HepG2 (cell line): ENCODE results near the gene NEDD4. TPM values are rescaled to one million over a fixed set of nuclear protein-coding genes. Genes with fewer than 3 reads are reported as not detected.

ENCODE experiments used
- ATAC-seq: fragments of 200-7000 bp; cut with Tn5 transposase; 3 replicates; pipeline ENCODE4 v1.9.1; 2020; ENCODE audit warnings: mild to moderate bottlenecking, moderate library complexity
- BruUV-seq: library from RNA; stranded (reverse); fragments of 400-500 nt; replicated peaks from 2 replicates; lab custom pipeline; 2021; lab: Mats Ljungman, UMichigan
- CTCF ChIA-PET: fragments of 300-600 bp; formaldehyde crosslinking; extraction: SDS; loops from one replicate; lab custom pipeline; 2021; ENCODE audit warnings: low total read pairs, inconsistent platforms, low intra/inter-chr PET ratio; lab: Yijun Ruan, JAX
- POLR2A ChIA-PET: fragments of 350-600 bp; sonication (Branson Sonifier 250); formaldehyde crosslinking; loops from one replicate; lab custom pipeline; 2020; ENCODE audit warnings: antibody characterized with exemption, inconsistent platforms; lab: Yijun Ruan, JAX
- DNase-seq: peaks from one replicate; pipeline ENCODE4 v3.0.0-alpha.2; 2015; ENCODE audit warnings: low spot score
- FAIRE-seq: peaks from 3 replicates; lab custom pipeline; 2011; peaks lifted over from hg19 to GRCh38; lab: Jason Lieb, UNC
- H2AFZ ChIP-seq: one replicate; pipeline ENCODE4 v1.6.1; 2011; ENCODE audit warnings: low read length, inconsistent platforms
- H3K27ac ChIP-seq: fragments of 300-600 bp; 3 replicates; pipeline ENCODE4 v1.8.0; 2011; ENCODE audit warnings: mixed run types, mild to moderate bottlenecking, mixed read lengths, low read length, inconsistent platforms; ENCODE audit not compliant: insufficient read depth; ENCODE audit errors: extremely low read length
- H3K27me3 ChIP-seq, 2 experiments: fragments of 200-600 bp in 1 of 2; 2 replicates in 1 of 2; 3 replicates in 1 of 2; pipeline versions ENCODE4 v1.6.0 to v1.8.0; 2011; ENCODE audit warnings: low read length in 2 of 2, mild to moderate bottlenecking in 2 of 2, moderate library complexity in 2 of 2, inconsistent platforms in 1 of 2; ENCODE audit not compliant: insufficient read depth in 2 of 2, control insufficient read depth in 1 of 2
- H3K36me3 ChIP-seq, 2 experiments: fragments of 200-600 bp in 1 of 2; replicated peaks in 1 of 2; 2 replicates in 1 of 2; 3 replicates in 1 of 2; pipeline versions ENCODE4 v1.5.1 to v1.8.0; 2011; ENCODE audit warnings: low read length in 2 of 2, inconsistent platforms in 1 of 2; ENCODE audit not compliant: insufficient read depth in 2 of 2, control insufficient read depth in 1 of 2
- H3K4me1 ChIP-seq: 2 replicates; pipeline ENCODE4 v1.5.1; 2012; ENCODE audit warnings: low read length, inconsistent platforms; ENCODE audit not compliant: insufficient read depth
- H3K4me2 ChIP-seq: 2 replicates; pipeline ENCODE4 v1.6.0; 2011; ENCODE audit warnings: low read depth, low read length, inconsistent platforms
- H3K4me3 ChIP-seq, 3 experiments: fragments of 200-600 bp in 1 of 3; sonication (generic), shearing (Covaris generic) in 1 of 3; replicated peaks in 1 of 3; 2 replicates each; pipeline ENCODE4 v1.5.1; 2011 to 2016; ENCODE audit warnings: low read length in 3 of 3, inconsistent platforms in 2 of 3, low read depth in 2 of 3, mild to moderate bottlenecking in 2 of 3, control low read depth in 1 of 3, mixed read lengths in 1 of 3; ENCODE audit not compliant: insufficient read depth in 1 of 3
- H3K79me2 ChIP-seq: one replicate; pipeline ENCODE4 v1.6.1; 2011; ENCODE audit warnings: low read length, inconsistent platforms; ENCODE audit not compliant: insufficient read depth
- H3K9ac ChIP-seq: 2 replicates; pipeline ENCODE4 v1.6.0; 2011; ENCODE audit warnings: mild to moderate bottlenecking, low read depth, low read length, inconsistent platforms; ENCODE audit not compliant: insufficient read depth
- H3K9me3 ChIP-seq: 2 replicates; pipeline ENCODE4 v1.5.1; 2012; ENCODE audit warnings: mild to moderate bottlenecking, low read length
- H4K20me1 ChIP-seq: 2 replicates; pipeline ENCODE4 v1.6.0; 2011; ENCODE audit warnings: inconsistent platforms, mild to moderate bottlenecking, low read length, moderate library complexity; ENCODE audit not compliant: insufficient read depth
- GATA4 ChIP-seq: sonication (generic); IDR thresholded peaks from 2 replicates; pipeline ENCODE4 v1.6.1; 2016; ENCODE audit warnings: antibody characterized with exemption, low read depth, borderline replicate concordance
- HMGXB4 ChIP-seq, 2 experiments: sonication (generic) in 1 of 2; formaldehyde crosslinking in 1 of 2; IDR thresholded peaks; 2 replicates each; pipeline versions ENCODE4 v1.4.0 to v1.6.1; 2018 to 2020; ENCODE audit warnings: missing genetic modification reagents in 2 of 2, borderline replicate concordance in 1 of 2, low read depth in 1 of 2, mild to moderate bottlenecking in 1 of 2, missing biosample characterization in 1 of 2
- IRX3 ChIP-seq: sonication (generic); formaldehyde crosslinking; IDR thresholded peaks from 2 replicates; pipeline ENCODE4 v1.8.1; 2023; ENCODE audit warnings: mild to moderate bottlenecking, low read depth, missing genetic modification reagents, borderline replicate concordance
- KLF9 ChIP-seq: IDR thresholded peaks from 2 replicates; pipeline ENCODE4 v1.6.1; 2016; ENCODE audit warnings: low read depth
- NFE2L1 ChIP-seq: sonication (generic); formaldehyde crosslinking; IDR thresholded peaks from 2 replicates; pipeline ENCODE4 v1.4.0; 2020; ENCODE audit warnings: missing genetic modification reagents, mild to moderate bottlenecking, borderline replicate concordance
- NR1H2 ChIP-seq: sonication (generic); formaldehyde crosslinking; IDR thresholded peaks from 2 replicates; pipeline ENCODE4 v1.8.1; 2022; ENCODE audit warnings: low read depth, missing genetic modification reagents, borderline replicate concordance
- SP2 ChIP-seq: sonication (generic); formaldehyde crosslinking; IDR thresholded peaks from 2 replicates; pipeline ENCODE4 v1.5.1; 2020; ENCODE audit warnings: mild to moderate bottlenecking, missing genetic modification reagents
- TFAP4 ChIP-seq: sonication (generic); IDR thresholded peaks from 2 replicates; pipeline ENCODE4 v1.6.1; 2016; ENCODE audit warnings: low read depth, borderline replicate concordance
- UBTF ChIP-seq: sonication (generic); formaldehyde crosslinking; IDR thresholded peaks from 2 replicates; pipeline ENCODE4 v1.4.0; 2020; ENCODE audit warnings: mild to moderate bottlenecking, missing genetic modification reagents
- USF2 ChIP-seq, 2 experiments: sonication (generic) in 1 of 2; formaldehyde crosslinking in 1 of 2; IDR thresholded peaks; 2 replicates each; pipeline versions ENCODE4 v1.5.1 to v1.6.1; 2011 to 2020; ENCODE audit warnings: borderline replicate concordance in 1 of 2, low read depth in 1 of 2, low read length in 1 of 2, mild to moderate bottlenecking in 1 of 2, missing genetic modification reagents in 1 of 2, moderate library complexity in 1 of 2
- ZBTB10 ChIP-seq: sonication (generic); formaldehyde crosslinking; IDR thresholded peaks from 2 replicates; pipeline ENCODE4 v1.4.0; 2020; ENCODE audit warnings: missing genetic modification reagents, borderline replicate concordance
- ZNF207 ChIP-seq: fragments of 450-650 bp; IDR thresholded peaks from 2 replicates; pipeline ENCODE4 v1.6.1; 2016; ENCODE audit warnings: antibody characterized with exemption, borderline replicate concordance
- ZNF354B ChIP-seq: sonication (generic); formaldehyde crosslinking; IDR thresholded peaks from 2 replicates; pipeline ENCODE4 v1.8.0; 2022; ENCODE audit warnings: mild to moderate bottlenecking, missing genetic modification reagents
- ZNF543 ChIP-seq: sonication (generic); formaldehyde crosslinking; IDR thresholded peaks from 2 replicates; pipeline ENCODE4 v1.4.0; 2020; ENCODE audit warnings: mild to moderate bottlenecking, missing genetic modification reagents
- WGBS: methylation state at CpG from one replicate; pipeline ENCODE4 v1.1.6; 2017; ENCODE audit warnings: low lambda C conversion rate; 5-methylcytosine and 5-hydroxymethylcytosine counted together
- in situ Hi-C: cut with HindIII; loops from 2 replicates; pipeline ENCODE4 v1.10.0; 2017; ENCODE audit warnings: low pct_unique_long_range_greater_than_20kb; ENCODE audit not compliant: extremely low pct_ligation_motif_present
- intact Hi-C: fragments of 100-400 bp; cut with micrococcal nuclease; formaldehyde crosslinking; loops from one replicate; pipeline ENCODE4 v1.10.0; 2022; ENCODE audit not compliant: unreplicated experiment
- polyA plus RNA-seq, 8 experiments: library from polyadenylated mRNA; depleted of rRNA in 3 of 8; stranded (reverse) in 7 of 8; unstranded in 1 of 8; fragments of >200 nt; fragmentation: Illumina TruSeq in 4 of 8; extraction: Trizol in 4 of 8; gene quantifications; 2 replicates each; pipeline versions ENCODE4 v1.2.1 to v1.2.3, GENCODE V29; 2011 to 2016; ENCODE audit warnings: low read depth in 4 of 8, missing spikeins in 1 of 8, mixed read lengths in 1 of 8; ENCODE audit not compliant: insufficient read depth in 1 of 8
- total RNA-seq, 5 experiments: library from RNA; depleted of rRNA; stranded (reverse); fragments of >200 nt; fragmentation: Illumina TruSeq; extraction: Trizol; gene quantifications; 2 replicates each; pipeline ENCODE4 v1.2.3, GENCODE V29; 2016; ENCODE audit warnings: low read depth in 1 of 5

NEDD4 gene
- total and polyA plus RNA-seq, 2 of the 13 experiments (the other 11 are each of a cell fraction or from before 2014, with no cell fraction given), result 10.4 to 13.0 TPM

- Histone ChIP-seq H3K9ac (no peak overlapping the region), H3K4me3 (no peak overlapping the region), H3K36me3 (no peaks in the 10 kb centered on the region), H3K4me2 (no peak overlapping the region), H4K20me1 (no peaks in the 10 kb centered on the region), H3K27me3 (no peaks in the 10 kb centered on the region), H3K9me3 (no peaks in the 10 kb centered on the region), H3K27ac (no peak overlapping the region), H2AFZ (no peak overlapping the region), H3K79me2 (no peaks in the 10 kb centered on the region), H3K4me1 (peaks cover 6% of the 10 kb centered on the region; the same call in 1 of the 2 replicates)
- CTCF ChIA-PET, result no interaction called here
- POLR2A ChIA-PET, result no interaction called here
- intact Hi-C loops, result no loop called here
- DNase-seq (no peak), FAIRE-seq (no peak), ATAC-seq (no peak)
- no TSS peak for BruUV-seq
- 92% methylated on average over 4 of the region's 4 CpGs for WGBS
- in situ Hi-C loops, result no loop called here
- TF ChIP-seq NR1H2 (no peak), KLF9 (CRISPR knock-in tag) (no peak), NFE2L1 (CRISPR knock-in tag) (no peak), USF2 (IDR thresholded peaks at IDR 0.05; ENCODE audit: low read depth, low read length) (no peak), USF2 (CRISPR knock-in tag; IDR thresholded peaks at IDR 0.05; ENCODE audit: borderline replicate concordance) (no peak), GATA4 (no peak), ZBTB10 (CRISPR knock-in tag) (no peak), ZNF354B (CRISPR knock-in tag) (no peak), SP2 (CRISPR knock-in tag) (no peak), ZNF207 (no peak), UBTF (CRISPR knock-in tag) (no peak), IRX3 (no peak), HMGXB4 (CRISPR knock-in tag; IDR thresholded peaks at IDR 0.05; ENCODE audit: borderline replicate concordance in 1 of 2, low read depth in 1 of 2) (no peak), ZNF543 (CRISPR knock-in tag) (no peak), TFAP4 (no peak)
Measured at GRCh38 chr15:55907797-55908196, 85.6 kb downstream of the NEDD4 start.
